Effector CD4-positive, alpha-beta T cell (primary cell): ENCODE data around the gene EBLN2.

Experiments used
- DNase-seq: peaks from one replicate; pipeline ENCODE4 v3.0.0-alpha.2; 2020
- total RNA-seq: gene quantifications from one replicate; lab custom pipeline; 2026; lab: John Stamatoyannopoulos, UW

Gene EBLN2
- 14.6 reads per million, percentile 40 among the genes with 10 or more reads in this experiment for total RNA-seq

GRCh38 chr3:73061416-73061815, at the start of gene EBLN2:
EBLN2 (plus strand) TSS chr3:73061659; CDS start chr3:73062082, 423 bp downstream.
- DNase-seq = no peak

GRCh38 chr3:73018298-73018697, 43.2 kb upstream of the EBLN2 start:
- DNase-seq = no peak

GRCh38 chr3:73018790-73019441, 42.5 kb upstream of the EBLN2 start:
- DNase-seq = no peak

- DNase-seq = no peak
Observed at GRCh38 chr3:73021301-73021835, 40.1 kb upstream of the EBLN2 start.

- no peak for DNase-seq
Observed at GRCh38 chr3:73024836-73025235, 36.6 kb upstream of the EBLN2 start.

- DNase-seq = no peak
Observed at GRCh38 chr3:73026111-73026759, 35.2 kb upstream of the EBLN2 start.

GRCh38 chr3:73026760-73027113, 34.7 kb upstream of the EBLN2 start:
- no peak for DNase-seq

GRCh38 chr3:73028803-73029202, 32.7 kb upstream of the EBLN2 start:
- no peak for DNase-seq

- DNase-seq = no peak
Observed at GRCh38 chr3:73029321-73029796, 32.1 kb upstream of the EBLN2 start.

- DNase-seq = no peak
Observed at GRCh38 chr3:73030073-73030597, 31.3 kb upstream of the EBLN2 start.

- DNase-seq = no peak
Observed at GRCh38 chr3:73031573-73032103, 29.8 kb upstream of the EBLN2 start.

- DNase-seq = no peak
Observed at GRCh38 chr3:73036694-73037591, 24.5 kb upstream of the EBLN2 start.

- DNase-seq = no peak
Observed at GRCh38 chr3:73041537-73041936, 19.9 kb upstream of the EBLN2 start.

- DNase-seq = no peak
Observed at GRCh38 chr3:73043414-73043813, 18.0 kb upstream of the EBLN2 start.

GRCh38 chr3:73045391-73045790, 16.1 kb upstream of the EBLN2 start:
- no peak for DNase-seq

- no peak for DNase-seq
Observed at GRCh38 chr3:73046195-73046594, 15.3 kb upstream of the EBLN2 start.

GRCh38 chr3:73049319-73049718, 12.1 kb upstream of the EBLN2 start:
- no peak for DNase-seq

- no peak for DNase-seq
Observed at GRCh38 chr3:73052857-73053256, 8.6 kb upstream of the EBLN2 start.

GRCh38 chr3:73055583-73055982, 5.9 kb upstream of the EBLN2 start:
- DNase-seq = no peak

- no peak for DNase-seq
Observed at GRCh38 chr3:73056014-73056844, 5.2 kb upstream of the EBLN2 start.

GRCh38 chr3:73056845-73057150, 4.7 kb upstream of the EBLN2 start:
- DNase-seq = no peak

GRCh38 chr3:73060302-73060723, 1.1 kb upstream of the EBLN2 start:
- DNase-seq = no peak
